GM18873 (cell line): ENCODE measurements around the gene ANOS1.

Source experiments
- ATAC-seq: cut with Tn5 transposase; IDR thresholded peaks from one replicate; pipeline ENCODE4 v1.9.1; 2021; ENCODE audit warnings: mild to moderate bottlenecking, moderate library complexity, moderate number of reproducible peaks; ENCODE audit not compliant: unreplicated experiment, low FRiP score

Gene ANOS1

GRCh38 chrX:8720136-8720535, 11.8 kb downstream of the ANOS1 start:
- no peak for ATAC-seq

- ATAC-seq: no peak
These were observed 14.6 kb downstream of the ANOS1 start for GRCh38 chrX:8717354-8717753.

GRCh38 chrX:8714164-8714563, 17.8 kb downstream of the ANOS1 start:
- ATAC-seq: no peak

GRCh38 chrX:8711401-8711800, 20.5 kb downstream of the ANOS1 start:
- ATAC-seq: no peak

- no peak for ATAC-seq
These were observed 27.8 kb downstream of the ANOS1 start for GRCh38 chrX:8704184-8704583.

GRCh38 chrX:8692871-8693270, 39.1 kb downstream of the ANOS1 start:
- no peak for ATAC-seq

GRCh38 chrX:8689473-8689872, 42.5 kb downstream of the ANOS1 start:
- no peak for ATAC-seq

- ATAC-seq: no peak
These were observed 43.2 kb downstream of the ANOS1 start for GRCh38 chrX:8688776-8689175.

- ATAC-seq: no peak
These were observed 47.6 kb downstream of the ANOS1 start for GRCh38 chrX:8684201-8684965.

GRCh38 chrX:8683687-8684086, 48.2 kb downstream of the ANOS1 start:
- ATAC-seq: no peak

- no peak for ATAC-seq
These were observed 52.4 kb downstream of the ANOS1 start for GRCh38 chrX:8679550-8679949.

- ATAC-seq: no peak
These were observed 56.8 kb downstream of the ANOS1 start for GRCh38 chrX:8675006-8675630.

GRCh38 chrX:8673201-8673600, 58.7 kb downstream of the ANOS1 start:
- no peak for ATAC-seq

- no peak for ATAC-seq
These were observed 59.8 kb downstream of the ANOS1 start for GRCh38 chrX:8672176-8672575.

- ATAC-seq: no peak
These were observed 63.1 kb downstream of the ANOS1 start for GRCh38 chrX:8668813-8669212.

GRCh38 chrX:8663325-8663724, 68.6 kb downstream of the ANOS1 start:
- no peak for ATAC-seq

GRCh38 chrX:8657883-8658282, 74.1 kb downstream of the ANOS1 start:
- ATAC-seq: no peak

GRCh38 chrX:8653956-8654355, 78.0 kb downstream of the ANOS1 start:
- ATAC-seq: no peak

GRCh38 chrX:8649969-8650368, 82.0 kb downstream of the ANOS1 start:
- no peak for ATAC-seq

- no peak for ATAC-seq
These were observed 84.8 kb downstream of the ANOS1 start for GRCh38 chrX:8647176-8647575.

GRCh38 chrX:8639949-8640475, 91.9 kb downstream of the ANOS1 start:
- ATAC-seq: no peak

- ATAC-seq: no peak
These were observed 95.4 kb downstream of the ANOS1 start for GRCh38 chrX:8636497-8636896.
